ENCODE measurements around the gene MTMR3. TPM values are rescaled to one million over a fixed set of nuclear protein-coding genes. Genes with fewer than 3 reads are reported as not detected.

Gene MTMR3
- total RNA-seq, 1 donor from 2014 or later = 41.0 TPM

DNA sequence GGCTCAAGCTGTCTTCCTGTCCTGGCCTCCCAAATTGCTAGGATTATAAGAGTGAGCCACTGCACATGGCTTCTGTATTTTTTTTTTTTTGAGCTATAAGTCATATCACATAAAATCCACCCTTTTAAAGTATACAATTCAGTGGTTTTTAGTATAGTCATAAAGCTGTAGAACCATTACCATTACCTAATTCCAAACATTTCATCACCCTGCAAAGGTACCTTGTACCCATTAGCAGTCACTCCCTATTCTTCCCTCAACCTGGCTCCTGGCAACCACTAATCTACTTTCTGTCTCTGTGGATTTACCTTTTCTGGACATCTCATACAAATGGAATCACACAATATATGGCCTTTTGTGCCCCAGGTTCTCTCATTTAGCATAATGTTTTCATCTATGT lies 84.5 kb downstream of the MTMR3 start:
- peaks cover 52% of the 10 kb centered on the region for H4K20me1 ChIP-seq (ENCODE audit: insufficient read depth, low read length)
- H3K79me2 ChIP-seq (ENCODE audit: insufficient read depth, low read length) = peaks cover 9% of the 10 kb centered on the region
- FAIRE-seq (no peak), DNase-seq (ENCODE audit: low read depth) (no peak)
- no peak overlapping the region for H2AFZ ChIP-seq (ENCODE audit: low read depth, low read length)
- H3K4me3 ChIP-seq (ENCODE audit: insufficient read depth, low read depth, low read length) = no peak overlapping the region
- no peak overlapping the region for H3K27ac ChIP-seq (ENCODE audit: low read depth, low read length)
- H3K4me3 Mint-ChIP-seq (ENCODE audit: unreplicated experiment) = no peak overlapping the region
- H3K27ac Mint-ChIP-seq (ENCODE audit: unreplicated experiment) = no peak overlapping the region
- no peaks in the 10 kb centered on the region for H3K36me3 ChIP-seq (ENCODE audit: insufficient read depth, low read length)
- TF ChIP-seq, protein P1, sequence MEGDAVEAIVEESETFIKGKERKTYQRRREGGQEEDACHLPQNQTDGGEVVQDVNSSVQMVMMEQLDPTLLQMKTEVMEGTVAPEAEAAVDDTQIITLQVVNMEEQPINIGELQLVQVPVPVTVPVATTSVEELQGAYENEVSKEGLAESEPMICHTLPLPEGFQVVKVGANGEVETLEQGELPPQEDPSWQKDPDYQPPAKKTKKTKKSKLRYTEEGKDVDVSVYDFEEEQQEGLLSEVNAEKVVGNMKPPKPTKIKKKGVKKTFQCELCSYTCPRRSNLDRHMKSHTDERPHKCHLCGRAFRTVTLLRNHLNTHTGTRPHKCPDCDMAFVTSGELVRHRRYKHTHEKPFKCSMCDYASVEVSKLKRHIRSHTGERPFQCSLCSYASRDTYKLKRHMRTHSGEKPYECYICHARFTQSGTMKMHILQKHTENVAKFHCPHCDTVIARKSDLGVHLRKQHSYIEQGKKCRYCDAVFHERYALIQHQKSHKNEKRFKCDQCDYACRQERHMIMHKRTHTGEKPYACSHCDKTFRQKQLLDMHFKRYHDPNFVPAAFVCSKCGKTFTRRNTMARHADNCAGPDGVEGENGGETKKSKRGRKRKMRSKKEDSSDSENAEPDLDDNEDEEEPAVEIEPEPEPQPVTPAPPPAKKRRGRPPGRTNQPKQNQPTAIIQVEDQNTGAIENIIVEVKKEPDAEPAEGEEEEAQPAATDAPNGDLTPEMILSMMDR (IDR thresholded peaks at IDR 0.05; ENCODE audit: insufficient read depth, low read depth, low read length) = no peak
- TF ChIP-seq EZH2 (IDR thresholded peaks at IDR 0.05; ENCODE audit: insufficient read depth, low read length) = no peak
- H3K27me3 Mint-ChIP-seq (ENCODE audit: low read depth, unreplicated experiment) = no peaks in the 10 kb centered on the region
- no peaks in the 10 kb centered on the region for H3K4me1 Mint-ChIP-seq (ENCODE audit: low read depth, unreplicated experiment)
- H3K9me3 ChIP-seq (ENCODE audit: insufficient read depth, low read depth, low read length) = no peaks in the 10 kb centered on the region
- peaks cover 2% of the 10 kb centered on the region for H3K36me3 Mint-ChIP-seq (ENCODE audit: low read depth, unreplicated experiment)
- H3K9ac ChIP-seq (ENCODE audit: low read length) = no peak overlapping the region
- H3K9me3 Mint-ChIP-seq (ENCODE audit: unreplicated experiment) = no peaks in the 10 kb centered on the region
- no peaks in the 10 kb centered on the region for H3K27me3 ChIP-seq (ENCODE audit: insufficient read depth, low read length)
- no peak overlapping the region for H3K4me2 ChIP-seq (ENCODE audit: low read length)
- H3K4me1 ChIP-seq (ENCODE audit: insufficient read depth, low read length) = no peaks in the 10 kb centered on the region

DNA sequence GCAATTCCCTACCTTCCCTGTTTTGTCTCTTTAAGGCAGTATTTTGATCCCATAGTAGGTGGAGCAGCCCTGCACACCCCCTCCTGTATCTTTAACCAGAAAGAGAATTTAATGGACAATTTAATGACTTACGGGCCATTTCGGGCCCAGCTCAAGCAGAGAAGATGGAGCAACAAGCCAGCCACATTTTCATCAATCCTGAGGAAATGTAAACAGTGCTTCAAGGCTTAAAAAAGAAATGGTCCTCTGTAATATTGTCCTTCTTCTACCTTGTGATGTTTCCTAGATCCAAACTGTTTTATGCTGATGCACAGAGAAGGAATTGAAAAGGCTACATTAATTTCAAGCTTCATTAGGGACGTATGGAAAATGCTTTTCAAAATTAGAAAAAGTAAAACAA lies 88.6 kb downstream of the MTMR3 start:
- no peak for FAIRE-seq
- no peak overlapping the region for H3K4me3 ChIP-seq (ENCODE audit: insufficient read depth, low read depth, low read length)
- no peak overlapping the region for H3K9ac ChIP-seq (ENCODE audit: low read length)
- H3K4me2 ChIP-seq (ENCODE audit: low read length) = no peak overlapping the region
- peaks cover 2% of the 10 kb centered on the region for H3K36me3 Mint-ChIP-seq (ENCODE audit: low read depth, unreplicated experiment)
- TF ChIP-seq EZH2 (IDR thresholded peaks at IDR 0.05; ENCODE audit: insufficient read depth, low read length) = no peak
- TF ChIP-seq, protein P1 (IDR thresholded peaks at IDR 0.05; ENCODE audit: insufficient read depth, low read depth, low read length) = no peak
- H3K4me3 Mint-ChIP-seq (ENCODE audit: unreplicated experiment) = no peak overlapping the region
- no peak overlapping the region for H3K27ac Mint-ChIP-seq (ENCODE audit: unreplicated experiment)
- no peaks in the 10 kb centered on the region for H3K27me3 ChIP-seq (ENCODE audit: insufficient read depth, low read length)
- no peaks in the 10 kb centered on the region for H3K9me3 Mint-ChIP-seq (ENCODE audit: unreplicated experiment)
- H4K20me1 ChIP-seq (ENCODE audit: insufficient read depth, low read length) = peaks cover 37% of the 10 kb centered on the region
- no peaks in the 10 kb centered on the region for H3K9me3 ChIP-seq (ENCODE audit: insufficient read depth, low read depth, low read length)
- no peaks in the 10 kb centered on the region for H3K4me1 ChIP-seq (ENCODE audit: insufficient read depth, low read length)
- no peaks in the 10 kb centered on the region for H3K36me3 ChIP-seq (ENCODE audit: insufficient read depth, low read length)
- H3K27me3 Mint-ChIP-seq (ENCODE audit: low read depth, unreplicated experiment) = no peaks in the 10 kb centered on the region
- DNase-seq (ENCODE audit: low read depth) = no peak
- H3K27ac ChIP-seq (ENCODE audit: low read depth, low read length) = no peak overlapping the region
- H3K4me1 Mint-ChIP-seq (ENCODE audit: low read depth, unreplicated experiment) = no peaks in the 10 kb centered on the region
- H2AFZ ChIP-seq (ENCODE audit: low read depth, low read length) = no peak overlapping the region
- peaks cover 7% of the 10 kb centered on the region for H3K79me2 ChIP-seq (ENCODE audit: insufficient read depth, low read length)

DNA sequence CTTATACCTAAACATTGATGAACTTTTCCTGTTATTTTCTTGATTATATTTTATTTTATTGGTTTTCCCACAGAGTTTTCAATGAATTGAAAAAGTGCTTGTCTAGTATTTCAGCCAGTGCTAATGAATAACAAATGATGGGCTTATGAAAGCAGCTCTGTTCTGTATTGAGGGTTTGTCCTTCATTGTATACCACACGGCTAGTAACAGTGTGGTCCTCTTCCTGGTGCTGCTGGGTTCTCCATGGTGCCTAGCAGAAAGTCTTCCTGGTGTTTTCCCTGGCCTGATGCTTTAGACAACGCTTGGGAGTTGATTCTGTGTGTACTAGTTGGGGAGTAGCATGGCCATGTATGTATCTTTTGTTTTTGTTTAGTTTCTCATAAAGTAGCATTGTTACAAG lies 89.1 kb downstream of the MTMR3 start:
- Histone ChIP-seq H4K20me1 (ENCODE audit: insufficient read depth, low read length) (peaks cover 34% of the 10 kb centered on the region), H3K27me3 (ENCODE audit: insufficient read depth, low read length) (no peaks in the 10 kb centered on the region), H3K79me2 (ENCODE audit: insufficient read depth, low read length) (peaks cover 2% of the 10 kb centered on the region), H3K4me2 (ENCODE audit: low read length) (no peak overlapping the region), H3K36me3 (ENCODE audit: insufficient read depth, low read length) (no peaks in the 10 kb centered on the region), H3K9me3 (ENCODE audit: insufficient read depth, low read depth, low read length) (no peaks in the 10 kb centered on the region), H2AFZ (ENCODE audit: low read depth, low read length) (no peak overlapping the region), H3K9ac (ENCODE audit: low read length) (no peak overlapping the region), H3K4me1 (ENCODE audit: insufficient read depth, low read length) (no peaks in the 10 kb centered on the region), H3K4me3 (ENCODE audit: insufficient read depth, low read depth, low read length) (no peak overlapping the region), H3K27ac (ENCODE audit: low read depth, low read length) (no peak overlapping the region)
- TF ChIP-seq, protein P1 (IDR thresholded peaks at IDR 0.05; ENCODE audit: insufficient read depth, low read depth, low read length) = no peak
- TF ChIP-seq EZH2 (IDR thresholded peaks at IDR 0.05; ENCODE audit: insufficient read depth, low read length) = no peak
- Mint-ChIP-seq H3K4me1 (ENCODE audit: low read depth, unreplicated experiment) (no peaks in the 10 kb centered on the region), H3K9me3 (ENCODE audit: unreplicated experiment) (no peaks in the 10 kb centered on the region), H3K27ac (ENCODE audit: unreplicated experiment) (no peak overlapping the region), H3K36me3 (ENCODE audit: low read depth, unreplicated experiment) (peaks cover 2% of the 10 kb centered on the region), H3K27me3 (ENCODE audit: low read depth, unreplicated experiment) (no peaks in the 10 kb centered on the region), H3K4me3 (ENCODE audit: unreplicated experiment) (no peak overlapping the region)
- FAIRE-seq (no peak), DNase-seq (ENCODE audit: low read depth) (no peak)
